Right lobe of liver (tissue), 6 donors: ENCODE data around the gene AWAT2. TPM values are rescaled to one million over a fixed set of nuclear protein-coding genes. Genes with fewer than 3 reads are reported as not detected.
A peak's percentile ranks its signal among the peaks of the same experiment; 100 is the strongest.

Experiments used
- ATAC-seq, 4 donors: fragments of 200-7000 bp; cut with Tn5 transposase; one replicate each; pipeline ENCODE4 v1.9.1; 2020; ENCODE audit warnings: mild to moderate bottlenecking in 4 of 4, moderate library complexity in 4 of 4
- DNase-seq, 3 donors: peaks; one replicate each; pipeline ENCODE4 v3.0.0-alpha.2; 2020
- H3K27ac ChIP-seq, 3 donors: fragments of 200-600 bp; one replicate each; pipeline ENCODE4 v1.8.0; 2022
- H3K27me3 ChIP-seq, 2 donors: fragments of 200-600 bp; one replicate each; pipeline ENCODE4 v1.8.0; 2022
- H3K36me3 ChIP-seq, 4 donors: fragments of 200-600 bp; sonication (generic) in 1 of 4; one replicate each; pipeline versions ENCODE4 v1.5.1 to v1.8.0; 2017 to 2022; ENCODE audit warnings: control low read depth in 1 of 4
- H3K4me1 ChIP-seq, 4 donors: fragments of 200-600 bp; sonication (generic) in 1 of 4; one replicate each; pipeline versions ENCODE4 v1.5.1 to v1.8.0; 2017 to 2022; ENCODE audit warnings: control low read depth in 1 of 4
- H3K4me3 ChIP-seq, 3 donors: fragments of 200-600 bp; one replicate each; pipeline ENCODE4 v1.8.0; 2022
- H3K9me3 ChIP-seq, 4 donors: fragments of 200-600 bp; sonication (generic) in 1 of 4; one replicate each; pipeline versions ENCODE4 v1.5.1 to v1.8.0; 2017 to 2022; ENCODE audit warnings: control low read depth in 1 of 4
- POLR2A ChIP-seq: fragments of 450-650 bp; IDR thresholded peaks from one replicate; pipeline ENCODE4 v1.6.1; 2017; ENCODE audit warnings: antibody characterized with exemption, mild to moderate bottlenecking
- WGBS: methylation state at CpG from one replicate; pipeline ENCODE4 v1.1.6; 2018; ENCODE audit warnings: low coverage, low lambda C conversion rate; ENCODE audit not compliant: insufficient coverage; ENCODE audit errors: missing lambda C conversion rate; 5-methylcytosine and 5-hydroxymethylcytosine counted together
- intact Hi-C, 2 donors: fragments of 100-400 bp; cut with DNase I; formaldehyde crosslinking; loops; one replicate each; pipeline versions ENCODE4 v1.11.2 to v1.14.1; 2022
- total RNA-seq, 6 experiments: library from RNA; depleted of rRNA in 2 of 6; stranded (reverse); fragments of >200 nt in 2 of 6; fragmentation: NEBNext Ultra II Directional in 3 of 6; extraction: Animal tissue kit (Norgen Biotek cat#: 25700) in 3 of 6; gene quantifications; one replicate each; pipeline versions ENCODE4 v1.1.0 to v1.2.4, GENCODE V29; 2016 to 2023
- TF ChIP-seq, protein P1 (sequence below), 4 donors: fragments of 200-600 bp in 3 of 4; fragments of 450-650 bp in 1 of 4; IDR thresholded peaks; one replicate each; pipeline versions ENCODE4 v1.5.1 to v1.8.0; 2016 to 2022; ENCODE audit warnings: antibody characterized with exemption in 4 of 4, mild to moderate bottlenecking in 2 of 4
- donor health status: DM: no; HTN: yes; CAD: no.
- donor health status: DM: no; HTN: no; CAD: no.
- donor health status: DM: no; HTN: no; CAD: no.
- donor health status: DM: no; HTN: yes; CAD: no.
- donor health status: DM: no; HTN: yes; CAD: no.

Gene AWAT2
- total RNA-seq, 6 experiments from 2014 or later, result not detected

DNA sequence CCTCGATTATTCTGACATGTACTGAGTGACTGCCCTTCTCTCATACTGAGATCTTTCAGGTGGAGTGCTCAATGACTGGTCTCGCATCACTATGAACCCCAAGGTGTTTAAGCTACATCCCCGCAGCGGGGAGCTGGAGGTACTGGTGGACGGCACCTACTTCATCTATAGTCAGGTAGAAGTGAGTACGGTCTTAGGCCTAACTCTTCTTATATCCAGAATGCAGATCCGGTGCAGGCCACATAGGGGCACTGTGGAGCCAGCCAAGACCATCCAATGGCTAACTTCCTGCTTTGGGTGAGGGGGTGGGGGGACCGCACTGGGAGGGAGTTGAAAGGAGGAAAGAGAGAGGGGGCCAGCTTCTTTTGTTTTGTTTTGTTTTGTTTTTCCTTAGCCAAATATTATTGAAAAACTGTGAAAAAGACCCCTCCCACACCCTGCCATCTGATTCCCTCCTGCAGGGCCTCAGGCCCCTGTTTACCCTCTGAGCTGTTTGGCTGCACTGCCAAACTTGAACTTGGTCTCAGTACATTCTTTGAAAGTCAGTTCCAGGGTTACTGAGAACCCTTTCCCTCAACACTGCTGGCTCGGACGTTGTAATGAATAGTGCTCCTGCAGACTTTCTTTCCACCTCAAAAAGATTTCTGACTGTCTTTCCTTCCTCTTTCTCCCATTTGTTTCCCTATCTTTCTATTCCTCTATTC lies 16.2 kb downstream of the AWAT2 start:
- H3K4me1 ChIP-seq, result peaks cover 0 to 6% (median 0%) of the 10 kb centered on the region in 4 donors
- intact Hi-C loops, result loop anchor here (10.0 kb wide), 1 partner anchor 61 kb away; no protein-coding TSS in a partner anchor
- DNase-seq (peak in 1 of 3 donors; percentile 29), ATAC-seq (peak; percentile 52 to 66 (median 56))
- H3K9me3 ChIP-seq, result no peaks in the 10 kb centered on the region
- TF ChIP-seq, protein P1, sequence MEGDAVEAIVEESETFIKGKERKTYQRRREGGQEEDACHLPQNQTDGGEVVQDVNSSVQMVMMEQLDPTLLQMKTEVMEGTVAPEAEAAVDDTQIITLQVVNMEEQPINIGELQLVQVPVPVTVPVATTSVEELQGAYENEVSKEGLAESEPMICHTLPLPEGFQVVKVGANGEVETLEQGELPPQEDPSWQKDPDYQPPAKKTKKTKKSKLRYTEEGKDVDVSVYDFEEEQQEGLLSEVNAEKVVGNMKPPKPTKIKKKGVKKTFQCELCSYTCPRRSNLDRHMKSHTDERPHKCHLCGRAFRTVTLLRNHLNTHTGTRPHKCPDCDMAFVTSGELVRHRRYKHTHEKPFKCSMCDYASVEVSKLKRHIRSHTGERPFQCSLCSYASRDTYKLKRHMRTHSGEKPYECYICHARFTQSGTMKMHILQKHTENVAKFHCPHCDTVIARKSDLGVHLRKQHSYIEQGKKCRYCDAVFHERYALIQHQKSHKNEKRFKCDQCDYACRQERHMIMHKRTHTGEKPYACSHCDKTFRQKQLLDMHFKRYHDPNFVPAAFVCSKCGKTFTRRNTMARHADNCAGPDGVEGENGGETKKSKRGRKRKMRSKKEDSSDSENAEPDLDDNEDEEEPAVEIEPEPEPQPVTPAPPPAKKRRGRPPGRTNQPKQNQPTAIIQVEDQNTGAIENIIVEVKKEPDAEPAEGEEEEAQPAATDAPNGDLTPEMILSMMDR (IDR thresholded peaks at IDR 0.05), result peak; percentile 38 to 55 (median 54)
- no peak for TF ChIP-seq POLR2A
- H3K36me3 ChIP-seq, result no peaks in the 10 kb centered on the region
- no peak overlapping the region for H3K27ac ChIP-seq
- H3K27me3 ChIP-seq, result no peaks in the 10 kb centered on the region
- WGBS, result 55% methylated on average over 8 of the region's 10 CpGs
- H3K4me3 ChIP-seq, result no peak overlapping the region

DNA sequence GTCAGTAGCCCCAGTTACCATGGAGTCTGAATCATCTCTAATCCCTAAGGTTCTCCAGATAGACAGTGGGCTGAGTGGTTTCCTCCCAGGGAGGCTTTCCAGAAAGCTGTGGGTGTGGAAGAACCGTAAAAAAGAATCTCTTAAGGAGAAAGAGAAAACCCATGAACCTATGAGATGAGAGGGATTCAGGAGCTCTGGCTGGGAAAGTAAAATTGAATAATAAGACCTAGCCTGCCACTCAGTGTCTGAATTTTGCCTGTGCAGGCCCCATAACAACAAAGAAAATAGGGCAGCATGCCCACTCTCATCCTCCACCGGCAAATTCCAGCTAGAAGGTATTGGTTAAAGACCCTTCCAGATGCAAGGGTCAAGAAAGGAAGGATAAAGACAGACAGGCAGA lies 16.9 kb downstream of the AWAT2 start:
- Histone ChIP-seq H3K36me3 (no peaks in the 10 kb centered on the region), H3K27me3 (no peaks in the 10 kb centered on the region), H3K4me3 (no peak overlapping the region), H3K4me1 (no peaks in the 10 kb centered on the region), H3K27ac (no peak overlapping the region), H3K9me3 (no peaks in the 10 kb centered on the region)
- intact Hi-C loops, result loop anchor here (10.0 kb wide), 1 partner anchor 62 kb away; no protein-coding TSS in a partner anchor
- no peak for DNase-seq
- no peak for TF ChIP-seq POLR2A
- TF ChIP-seq, protein P1 (IDR thresholded peaks at IDR 0.05), result no peak
- ATAC-seq, result no peak
- WGBS, result 44% methylated on average over 2 of the region's 2 CpGs

DNA sequence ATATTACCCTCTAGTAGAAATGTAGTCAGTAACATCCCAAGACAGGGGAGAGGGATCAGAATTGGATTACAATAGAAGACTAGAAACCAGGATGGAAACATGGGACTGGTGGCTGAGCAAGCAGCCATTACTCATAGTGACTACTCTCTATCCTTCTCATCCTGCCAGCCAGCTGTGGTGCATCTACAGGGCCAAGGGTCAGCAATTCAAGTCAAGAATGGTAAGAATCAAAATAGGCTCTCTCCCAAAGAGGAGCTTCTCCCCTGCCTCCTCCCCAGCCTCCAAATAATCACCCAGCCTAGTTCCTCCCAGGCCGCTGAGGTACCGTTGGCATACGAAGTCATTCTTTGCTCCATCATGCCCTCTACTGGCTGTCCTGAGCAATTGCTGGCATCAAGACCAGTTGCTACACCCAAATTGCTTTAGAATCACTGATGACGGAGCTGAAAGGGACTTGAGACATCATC lies 19.4 kb downstream of the AWAT2 start:
- no peak overlapping the region for H3K27ac ChIP-seq
- ATAC-seq, result peak; percentile 70 to 90 (median 82)
- intact Hi-C loops, result loop anchor here (10.0 kb wide), 1 partner anchor 64 kb away; no protein-coding TSS in a partner anchor
- no peaks in the 10 kb centered on the region for H3K36me3 ChIP-seq
- H3K4me1 ChIP-seq, result no peaks in the 10 kb centered on the region
- 3% methylated on average over 2 of the region's 4 CpGs for WGBS
- H3K9me3 ChIP-seq, result no peaks in the 10 kb centered on the region
- TF ChIP-seq POLR2A, result no peak
- TF ChIP-seq, protein P1 (IDR thresholded peaks at IDR 0.05), result peak; percentile 73 to 80 (median 76)
- no peak for DNase-seq
- no peaks in the 10 kb centered on the region for H3K27me3 ChIP-seq
- H3K4me3 ChIP-seq, result no peak overlapping the region

DNA sequence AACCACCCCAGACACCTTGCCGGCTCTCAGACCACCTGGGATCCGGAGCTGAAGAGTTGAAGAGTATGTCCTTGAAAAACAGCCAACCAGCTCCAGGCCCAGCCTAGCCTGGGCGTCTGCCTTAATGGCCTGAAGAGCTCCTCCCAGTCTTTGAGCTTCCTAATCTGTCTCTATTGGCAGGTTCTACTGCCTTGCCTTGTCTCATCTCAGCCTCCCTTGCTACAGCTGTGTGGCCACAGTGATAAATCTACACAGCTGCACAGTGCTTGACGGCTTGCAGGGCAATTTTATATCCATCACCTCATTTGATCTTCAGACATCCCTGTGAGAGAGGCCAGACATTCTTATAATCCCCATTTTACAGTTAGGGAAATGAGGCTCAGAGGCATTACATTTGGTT lies 19.9 kb downstream of the AWAT2 start:
- WGBS, result 42% methylated on average over 3 of the region's 4 CpGs
- H3K36me3 ChIP-seq, result no peaks in the 10 kb centered on the region
- TF ChIP-seq POLR2A, result no peak
- TF ChIP-seq, protein P1 (IDR thresholded peaks at IDR 0.05), result no peak
- H3K4me3 ChIP-seq, result no peak overlapping the region
- no peaks in the 10 kb centered on the region for H3K9me3 ChIP-seq
- no peak overlapping the region for H3K27ac ChIP-seq
- no peak for DNase-seq
- H3K27me3 ChIP-seq, result no peaks in the 10 kb centered on the region
- intact Hi-C loops, result loop anchor here (10.0 kb wide), 1 partner anchor 65 kb away; no protein-coding TSS in a partner anchor
- ATAC-seq, result no peak
- no peaks in the 10 kb centered on the region for H3K4me1 ChIP-seq
